Astrocyte (in vitro differentiated cells and primary cell): ENCODE data around the gene CSF1.

Source experiments
- EZH2 ChIP-seq: IDR thresholded peaks from 2 replicates; pipeline ENCODE4 v1.6.1; 2012; ENCODE audit warnings: mild to moderate bottlenecking, low read length, inconsistent platforms; ENCODE audit not compliant: insufficient read depth
- TF ChIP-seq, protein P1 (sequence below): IDR thresholded peaks from 2 replicates; pipeline ENCODE4 v1.5.1; 2011; ENCODE audit warnings: low read depth, mild to moderate bottlenecking, inconsistent platforms, low read length, moderate library complexity; ENCODE audit not compliant: insufficient read depth

DNA sequence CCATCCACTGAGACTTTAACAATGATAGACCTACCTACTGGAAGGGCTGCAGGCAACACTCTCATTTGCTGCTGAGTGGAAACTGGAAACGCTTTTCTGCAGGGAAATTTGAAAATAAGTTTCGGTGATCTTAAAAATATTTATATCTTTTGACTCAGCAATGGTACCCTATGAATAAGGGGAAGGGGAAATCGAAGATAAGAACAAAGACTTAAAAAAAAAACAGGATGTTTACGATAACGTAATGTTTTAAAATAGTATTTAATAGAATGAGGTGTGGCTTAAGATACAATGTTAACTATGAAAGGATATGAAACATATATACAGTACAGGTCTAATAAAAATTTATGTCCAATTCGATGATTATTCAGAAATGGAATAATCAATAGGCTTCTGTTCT is 34.8 kb upstream of the CSF1 start:
- TF ChIP-seq, protein P1, sequence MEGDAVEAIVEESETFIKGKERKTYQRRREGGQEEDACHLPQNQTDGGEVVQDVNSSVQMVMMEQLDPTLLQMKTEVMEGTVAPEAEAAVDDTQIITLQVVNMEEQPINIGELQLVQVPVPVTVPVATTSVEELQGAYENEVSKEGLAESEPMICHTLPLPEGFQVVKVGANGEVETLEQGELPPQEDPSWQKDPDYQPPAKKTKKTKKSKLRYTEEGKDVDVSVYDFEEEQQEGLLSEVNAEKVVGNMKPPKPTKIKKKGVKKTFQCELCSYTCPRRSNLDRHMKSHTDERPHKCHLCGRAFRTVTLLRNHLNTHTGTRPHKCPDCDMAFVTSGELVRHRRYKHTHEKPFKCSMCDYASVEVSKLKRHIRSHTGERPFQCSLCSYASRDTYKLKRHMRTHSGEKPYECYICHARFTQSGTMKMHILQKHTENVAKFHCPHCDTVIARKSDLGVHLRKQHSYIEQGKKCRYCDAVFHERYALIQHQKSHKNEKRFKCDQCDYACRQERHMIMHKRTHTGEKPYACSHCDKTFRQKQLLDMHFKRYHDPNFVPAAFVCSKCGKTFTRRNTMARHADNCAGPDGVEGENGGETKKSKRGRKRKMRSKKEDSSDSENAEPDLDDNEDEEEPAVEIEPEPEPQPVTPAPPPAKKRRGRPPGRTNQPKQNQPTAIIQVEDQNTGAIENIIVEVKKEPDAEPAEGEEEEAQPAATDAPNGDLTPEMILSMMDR: no peak
- no peak for TF ChIP-seq EZH2
